ENCODE measurements around the gene MBNL2. TPM values are rescaled to one million over a fixed set of nuclear protein-coding genes. Genes with fewer than 3 reads are reported as not detected.

MBNL2 gene
- total and polyA plus RNA-seq, 2 experiments from 2014 or later: 0.55 to 3.2 TPM

DNA sequence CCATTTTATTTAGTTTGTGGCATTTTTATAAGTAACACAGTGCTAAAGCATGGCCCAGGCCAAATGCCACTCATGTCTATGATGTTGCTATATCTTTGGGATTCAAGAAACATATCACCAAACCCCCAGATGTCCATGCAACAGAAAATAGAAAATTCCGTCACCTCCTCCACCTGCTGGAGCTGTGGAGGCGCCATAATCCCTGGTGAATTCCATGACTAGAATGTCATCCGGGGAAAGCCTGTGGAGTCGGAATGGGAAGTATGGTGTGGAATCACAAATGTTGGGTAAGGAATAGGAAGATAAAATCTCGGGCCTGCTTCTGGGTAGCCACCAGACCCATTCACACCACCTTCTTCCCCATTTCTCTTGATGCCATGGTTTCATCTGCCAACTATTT lies 160.1 kb downstream of the MBNL2 start:
- no peaks in the 10 kb centered on the region for H3K9me3 Mint-ChIP-seq

More for the DNA sequence above, 160.1 kb downstream of the MBNL2 start:
- Histone ChIP-seq H3K9me2 (ENCODE audit: insufficient read depth) (peaks cover 11% of the 10 kb centered on the region), H2AFZ (no peak overlapping the region), H3K79me2 (replicated peaks; ENCODE audit: insufficient read depth) (no peaks in the 10 kb centered on the region), H3K4me1 (ENCODE audit: insufficient read depth) (no peaks in the 10 kb centered on the region), H3K4me3 (no peak overlapping the region), H3F3A (replicated peaks; ENCODE audit: low read depth) (no peaks in the 10 kb centered on the region), H3K36me3 (ENCODE audit: insufficient read depth) (no peaks in the 10 kb centered on the region), H3K27ac (ENCODE audit: low read depth) (no peak overlapping the region), H4K20me1 (replicated peaks; ENCODE audit: insufficient read depth) (no peaks in the 10 kb centered on the region), H3K27me3 (ENCODE audit: insufficient read depth) (no peaks in the 10 kb centered on the region), H3K4me2 (no peak overlapping the region)
- no peak overlapping the region for H3K27ac Mint-ChIP-seq
- H3K4me1 Mint-ChIP-seq: no peaks in the 10 kb centered on the region; the same call in 2 of the 3 replicates
- ATAC-seq (no peak), DNase-seq (ENCODE audit: low spot score) (no peak)
- no peaks in the 10 kb centered on the region for H3K27me3 Mint-ChIP-seq (ENCODE audit: insufficient read depth, low read depth, poor library complexity)
- TF ChIP-seq STAT1 (IDR thresholded peaks at IDR 0.05; ENCODE audit: unreplicated experiment) (no peak), EZH2phosphoT487 (IDR thresholded peaks at IDR 0.05; ENCODE audit: unreplicated experiment) (no peak), ZNF114 (CRISPR knock-in tag; IDR thresholded peaks at IDR 0.05) (no peak), EZH2 (IDR thresholded peaks at IDR 0.05; ENCODE audit: low read depth, unreplicated experiment) (no peak), NANOG (IDR thresholded peaks at IDR 0.05; ENCODE audit: borderline replicate concordance) (no peak), JUNB (IDR thresholded peaks at IDR 0.05; ENCODE audit: unreplicated experiment) (no peak), CREB1 (CRISPR knock-in tag; IDR thresholded peaks at IDR 0.05; ENCODE audit: low read depth) (no peak), ZNF331 (CRISPR knock-in tag; IDR thresholded peaks at IDR 0.05; ENCODE audit: low read depth) (no peak), POLR2AphosphoS5 (IDR thresholded peaks at IDR 0.05; ENCODE audit: low read depth) (no peak)
- TF ChIP-seq, protein P1, sequence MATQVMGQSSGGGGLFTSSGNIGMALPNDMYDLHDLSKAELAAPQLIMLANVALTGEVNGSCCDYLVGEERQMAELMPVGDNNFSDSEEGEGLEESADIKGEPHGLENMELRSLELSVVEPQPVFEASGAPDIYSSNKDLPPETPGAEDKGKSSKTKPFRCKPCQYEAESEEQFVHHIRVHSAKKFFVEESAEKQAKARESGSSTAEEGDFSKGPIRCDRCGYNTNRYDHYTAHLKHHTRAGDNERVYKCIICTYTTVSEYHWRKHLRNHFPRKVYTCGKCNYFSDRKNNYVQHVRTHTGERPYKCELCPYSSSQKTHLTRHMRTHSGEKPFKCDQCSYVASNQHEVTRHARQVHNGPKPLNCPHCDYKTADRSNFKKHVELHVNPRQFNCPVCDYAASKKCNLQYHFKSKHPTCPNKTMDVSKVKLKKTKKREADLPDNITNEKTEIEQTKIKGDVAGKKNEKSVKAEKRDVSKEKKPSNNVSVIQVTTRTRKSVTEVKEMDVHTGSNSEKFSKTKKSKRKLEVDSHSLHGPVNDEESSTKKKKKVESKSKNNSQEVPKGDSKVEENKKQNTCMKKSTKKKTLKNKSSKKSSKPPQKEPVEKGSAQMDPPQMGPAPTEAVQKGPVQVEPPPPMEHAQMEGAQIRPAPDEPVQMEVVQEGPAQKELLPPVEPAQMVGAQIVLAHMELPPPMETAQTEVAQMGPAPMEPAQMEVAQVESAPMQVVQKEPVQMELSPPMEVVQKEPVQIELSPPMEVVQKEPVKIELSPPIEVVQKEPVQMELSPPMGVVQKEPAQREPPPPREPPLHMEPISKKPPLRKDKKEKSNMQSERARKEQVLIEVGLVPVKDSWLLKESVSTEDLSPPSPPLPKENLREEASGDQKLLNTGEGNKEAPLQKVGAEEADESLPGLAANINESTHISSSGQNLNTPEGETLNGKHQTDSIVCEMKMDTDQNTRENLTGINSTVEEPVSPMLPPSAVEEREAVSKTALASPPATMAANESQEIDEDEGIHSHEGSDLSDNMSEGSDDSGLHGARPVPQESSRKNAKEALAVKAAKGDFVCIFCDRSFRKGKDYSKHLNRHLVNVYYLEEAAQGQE (IDR thresholded peaks at IDR 0.05; ENCODE audit: unreplicated experiment): no peak
- TF ChIP-seq, protein P2, sequence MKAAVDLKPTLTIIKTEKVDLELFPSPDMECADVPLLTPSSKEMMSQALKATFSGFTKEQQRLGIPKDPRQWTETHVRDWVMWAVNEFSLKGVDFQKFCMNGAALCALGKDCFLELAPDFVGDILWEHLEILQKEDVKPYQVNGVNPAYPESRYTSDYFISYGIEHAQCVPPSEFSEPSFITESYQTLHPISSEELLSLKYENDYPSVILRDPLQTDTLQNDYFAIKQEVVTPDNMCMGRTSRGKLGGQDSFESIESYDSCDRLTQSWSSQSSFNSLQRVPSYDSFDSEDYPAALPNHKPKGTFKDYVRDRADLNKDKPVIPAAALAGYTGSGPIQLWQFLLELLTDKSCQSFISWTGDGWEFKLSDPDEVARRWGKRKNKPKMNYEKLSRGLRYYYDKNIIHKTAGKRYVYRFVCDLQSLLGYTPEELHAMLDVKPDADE (IDR thresholded peaks at IDR 0.05): no peak
- TF ChIP-seq, protein P3, sequence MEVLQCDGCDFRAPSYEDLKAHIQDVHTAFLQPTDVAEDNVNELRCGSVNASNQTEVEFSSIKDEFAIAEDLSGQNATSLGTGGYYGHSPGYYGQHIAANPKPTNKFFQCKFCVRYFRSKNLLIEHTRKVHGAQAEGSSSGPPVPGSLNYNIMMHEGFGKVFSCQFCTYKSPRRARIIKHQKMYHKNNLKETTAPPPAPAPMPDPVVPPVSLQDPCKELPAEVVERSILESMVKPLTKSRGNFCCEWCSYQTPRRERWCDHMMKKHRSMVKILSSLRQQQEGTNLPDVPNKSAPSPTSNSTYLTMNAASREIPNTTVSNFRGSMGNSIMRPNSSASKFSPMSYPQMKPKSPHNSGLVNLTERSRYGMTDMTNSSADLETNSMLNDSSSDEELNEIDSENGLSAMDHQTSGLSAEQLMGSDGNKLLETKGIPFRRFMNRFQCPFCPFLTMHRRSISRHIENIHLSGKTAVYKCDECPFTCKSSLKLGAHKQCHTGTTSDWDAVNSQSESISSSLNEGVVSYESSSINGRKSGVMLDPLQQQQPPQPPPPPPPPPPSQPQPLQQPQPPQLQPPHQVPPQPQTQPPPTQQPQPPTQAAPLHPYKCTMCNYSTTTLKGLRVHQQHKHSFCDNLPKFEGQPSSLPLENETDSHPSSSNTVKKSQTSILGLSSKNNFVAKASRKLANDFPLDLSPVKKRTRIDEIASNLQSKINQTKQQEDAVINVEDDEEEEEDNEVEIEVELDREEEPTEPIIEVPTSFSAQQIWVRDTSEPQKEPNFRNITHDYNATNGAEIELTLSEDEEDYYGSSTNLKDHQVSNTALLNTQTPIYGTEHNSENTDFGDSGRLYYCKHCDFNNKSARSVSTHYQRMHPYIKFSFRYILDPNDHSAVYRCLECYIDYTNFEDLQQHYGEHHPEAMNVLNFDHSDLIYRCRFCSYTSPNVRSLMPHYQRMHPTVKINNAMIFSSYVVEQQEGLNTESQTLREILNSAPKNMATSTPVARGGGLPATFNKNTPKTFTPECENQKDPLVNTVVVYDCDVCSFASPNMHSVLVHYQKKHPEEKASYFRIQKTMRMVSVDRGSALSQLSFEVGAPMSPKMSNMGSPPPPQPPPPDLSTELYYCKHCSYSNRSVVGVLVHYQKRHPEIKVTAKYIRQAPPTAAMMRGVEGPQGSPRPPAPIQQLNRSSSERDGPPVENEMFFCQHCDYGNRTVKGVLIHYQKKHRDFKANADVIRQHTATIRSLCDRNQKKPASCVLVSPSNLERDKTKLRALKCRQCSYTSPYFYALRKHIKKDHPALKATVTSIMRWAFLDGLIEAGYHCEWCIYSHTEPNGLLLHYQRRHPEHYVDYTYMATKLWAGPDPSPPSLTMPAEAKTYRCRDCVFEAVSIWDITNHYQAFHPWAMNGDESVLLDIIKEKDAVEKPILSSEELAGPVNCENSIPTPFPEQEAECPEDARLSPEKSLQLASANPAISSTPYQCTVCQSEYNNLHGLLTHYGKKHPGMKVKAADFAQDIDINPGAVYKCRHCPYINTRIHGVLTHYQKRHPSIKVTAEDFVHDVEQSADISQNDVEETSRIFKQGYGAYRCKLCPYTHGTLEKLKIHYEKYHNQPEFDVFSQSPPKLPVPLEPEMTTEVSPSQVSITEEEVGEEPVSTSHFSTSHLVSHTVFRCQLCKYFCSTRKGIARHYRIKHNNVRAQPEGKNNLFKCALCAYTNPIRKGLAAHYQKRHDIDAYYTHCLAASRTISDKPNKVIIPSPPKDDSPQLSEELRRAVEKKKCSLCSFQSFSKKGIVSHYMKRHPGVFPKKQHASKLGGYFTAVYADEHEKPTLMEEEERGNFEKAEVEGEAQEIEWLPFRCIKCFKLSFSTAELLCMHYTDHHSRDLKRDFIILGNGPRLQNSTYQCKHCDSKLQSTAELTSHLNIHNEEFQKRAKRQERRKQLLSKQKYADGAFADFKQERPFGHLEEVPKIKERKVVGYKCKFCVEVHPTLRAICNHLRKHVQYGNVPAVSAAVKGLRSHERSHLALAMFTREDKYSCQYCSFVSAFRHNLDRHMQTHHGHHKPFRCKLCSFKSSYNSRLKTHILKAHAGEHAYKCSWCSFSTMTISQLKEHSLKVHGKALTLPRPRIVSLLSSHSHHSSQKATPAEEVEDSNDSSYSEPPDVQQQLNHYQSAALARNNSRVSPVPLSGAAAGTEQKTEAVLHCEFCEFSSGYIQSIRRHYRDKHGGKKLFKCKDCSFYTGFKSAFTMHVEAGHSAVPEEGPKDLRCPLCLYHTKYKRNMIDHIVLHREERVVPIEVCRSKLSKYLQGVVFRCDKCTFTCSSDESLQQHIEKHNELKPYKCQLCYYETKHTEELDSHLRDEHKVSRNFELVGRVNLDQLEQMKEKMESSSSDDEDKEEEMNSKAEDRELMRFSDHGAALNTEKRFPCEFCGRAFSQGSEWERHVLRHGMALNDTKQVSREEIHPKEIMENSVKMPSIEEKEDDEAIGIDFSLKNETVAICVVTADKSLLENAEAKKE (CRISPR knock-in tag; IDR thresholded peaks at IDR 0.05): no peak
- TF ChIP-seq, protein P4, sequence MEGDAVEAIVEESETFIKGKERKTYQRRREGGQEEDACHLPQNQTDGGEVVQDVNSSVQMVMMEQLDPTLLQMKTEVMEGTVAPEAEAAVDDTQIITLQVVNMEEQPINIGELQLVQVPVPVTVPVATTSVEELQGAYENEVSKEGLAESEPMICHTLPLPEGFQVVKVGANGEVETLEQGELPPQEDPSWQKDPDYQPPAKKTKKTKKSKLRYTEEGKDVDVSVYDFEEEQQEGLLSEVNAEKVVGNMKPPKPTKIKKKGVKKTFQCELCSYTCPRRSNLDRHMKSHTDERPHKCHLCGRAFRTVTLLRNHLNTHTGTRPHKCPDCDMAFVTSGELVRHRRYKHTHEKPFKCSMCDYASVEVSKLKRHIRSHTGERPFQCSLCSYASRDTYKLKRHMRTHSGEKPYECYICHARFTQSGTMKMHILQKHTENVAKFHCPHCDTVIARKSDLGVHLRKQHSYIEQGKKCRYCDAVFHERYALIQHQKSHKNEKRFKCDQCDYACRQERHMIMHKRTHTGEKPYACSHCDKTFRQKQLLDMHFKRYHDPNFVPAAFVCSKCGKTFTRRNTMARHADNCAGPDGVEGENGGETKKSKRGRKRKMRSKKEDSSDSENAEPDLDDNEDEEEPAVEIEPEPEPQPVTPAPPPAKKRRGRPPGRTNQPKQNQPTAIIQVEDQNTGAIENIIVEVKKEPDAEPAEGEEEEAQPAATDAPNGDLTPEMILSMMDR (conservative IDR thresholded peaks at IDR 0.05; ENCODE audit: low read depth in 2 of 2): no peak
- H3K4me3 Mint-ChIP-seq: no peak overlapping the region
- no peaks in the 10 kb centered on the region for H3K36me3 Mint-ChIP-seq (ENCODE audit: low read depth)
